Smooth muscle cell (in vitro differentiated cells): ENCODE measurements around the gene RAB11B. TPM values are rescaled to one million over a fixed set of nuclear protein-coding genes. Genes with fewer than 3 reads are reported as not detected.
A peak's percentile ranks its signal among the peaks of the same experiment; 100 is the strongest.
"Not testable (repeated sequence)": the region's sequence is repeated elsewhere in the genome, so short reads cannot be mapped to it uniquely, and the experiment has no call there.

ENCODE experiments used
- DNase-seq: peaks from one replicate; lab custom pipeline; 2025; ENCODE audit not compliant: unreplicated experiment; lab: John Stamatoyannopoulos, UW
- H2AFZ ChIP-seq: fragments of 200-600 bp; sonication (generic); 2 replicates; pipeline ENCODE4 v1.6.0; 2016; ENCODE audit warnings: antibody characterized with exemption, low read depth, mild to moderate bottlenecking
- H3F3A ChIP-seq: fragments of 200-600 bp; sonication (generic); 2 replicates; pipeline ENCODE4 v1.6.0; 2017; ENCODE audit warnings: antibody characterized with exemption, low read depth
- H3K27ac ChIP-seq: fragments of 200-600 bp; sonication (generic); 2 replicates; pipeline ENCODE4 v1.5.1; 2016; ENCODE audit warnings: low read depth, mild to moderate bottlenecking
- H3K27me3 ChIP-seq: fragments of 200-600 bp; sonication (generic); 2 replicates; pipeline ENCODE4 v1.6.1; 2016; ENCODE audit warnings: low read depth, mild to moderate bottlenecking
- H3K36me3 ChIP-seq: fragments of 200-600 bp; sonication (generic); 2 replicates; pipeline ENCODE4 v1.5.1; 2016; ENCODE audit warnings: low read depth
- H3K4me1 ChIP-seq: fragments of 200-600 bp; sonication (generic); 2 replicates; pipeline ENCODE4 v1.5.1; 2016; ENCODE audit warnings: low read depth
- H3K4me2 ChIP-seq: fragments of 200-600 bp; sonication (generic); 2 replicates; pipeline ENCODE4 v1.6.0; 2016; ENCODE audit warnings: mild to moderate bottlenecking
- H3K4me3 ChIP-seq: fragments of 200-600 bp; sonication (generic); 2 replicates; pipeline ENCODE4 v1.5.1; 2016; ENCODE audit warnings: mild to moderate bottlenecking
- H3K79me2 ChIP-seq: fragments of 200-600 bp; sonication (generic); 2 replicates; pipeline ENCODE4 v1.6.0; 2016; ENCODE audit warnings: low read depth, mild to moderate bottlenecking
- H3K9ac ChIP-seq: fragments of 200-600 bp; sonication (generic); 2 replicates; pipeline ENCODE4 v1.6.0; 2016; ENCODE audit warnings: low read depth
- H3K9me3 ChIP-seq: fragments of 200-600 bp; sonication (generic); replicated peaks from 2 replicates; pipeline ENCODE4 v1.5.1; 2016; ENCODE audit warnings: low read depth
- H4K20me1 ChIP-seq: fragments of 200-600 bp; sonication (generic); 2 replicates; pipeline ENCODE4 v1.6.0; 2016; ENCODE audit warnings: low read depth
- WGBS: methylation state at CpG from one replicate; pipeline ENCODE4 v1.1.7; 2016; ENCODE audit warnings: low lambda C conversion rate; 5-methylcytosine and 5-hydroxymethylcytosine counted together
- polyA plus RNA-seq: library from polyadenylated mRNA; unstranded; fragments of >200 nt; fragmentation: Nextera tagmentation; extraction: Ambion mirVana; gene quantifications from 2 replicates; pipeline ENCODE4 v1.2.1, GENCODE V29; 2016
- total RNA-seq: library from RNA; depleted of rRNA; stranded (reverse); fragments of >200 nt; gene quantifications from 2 replicates; pipeline ENCODE4 v1.2.3, GENCODE V29; 2014
- TF ChIP-seq, protein P1 (sequence below): fragments of 200-600 bp; sonication (generic); IDR thresholded peaks from 2 replicates; pipeline ENCODE4 v1.5.1; 2017; ENCODE audit warnings: borderline replicate concordance, mild to moderate bottlenecking, antibody characterized with exemption; ENCODE audit not compliant: insufficient read depth, poor library complexity, severe bottlenecking

The RAB11B gene
- total and polyA plus RNA-seq, 2 experiments from 2014 or later, result 28.9 to 148 TPM

DNA sequence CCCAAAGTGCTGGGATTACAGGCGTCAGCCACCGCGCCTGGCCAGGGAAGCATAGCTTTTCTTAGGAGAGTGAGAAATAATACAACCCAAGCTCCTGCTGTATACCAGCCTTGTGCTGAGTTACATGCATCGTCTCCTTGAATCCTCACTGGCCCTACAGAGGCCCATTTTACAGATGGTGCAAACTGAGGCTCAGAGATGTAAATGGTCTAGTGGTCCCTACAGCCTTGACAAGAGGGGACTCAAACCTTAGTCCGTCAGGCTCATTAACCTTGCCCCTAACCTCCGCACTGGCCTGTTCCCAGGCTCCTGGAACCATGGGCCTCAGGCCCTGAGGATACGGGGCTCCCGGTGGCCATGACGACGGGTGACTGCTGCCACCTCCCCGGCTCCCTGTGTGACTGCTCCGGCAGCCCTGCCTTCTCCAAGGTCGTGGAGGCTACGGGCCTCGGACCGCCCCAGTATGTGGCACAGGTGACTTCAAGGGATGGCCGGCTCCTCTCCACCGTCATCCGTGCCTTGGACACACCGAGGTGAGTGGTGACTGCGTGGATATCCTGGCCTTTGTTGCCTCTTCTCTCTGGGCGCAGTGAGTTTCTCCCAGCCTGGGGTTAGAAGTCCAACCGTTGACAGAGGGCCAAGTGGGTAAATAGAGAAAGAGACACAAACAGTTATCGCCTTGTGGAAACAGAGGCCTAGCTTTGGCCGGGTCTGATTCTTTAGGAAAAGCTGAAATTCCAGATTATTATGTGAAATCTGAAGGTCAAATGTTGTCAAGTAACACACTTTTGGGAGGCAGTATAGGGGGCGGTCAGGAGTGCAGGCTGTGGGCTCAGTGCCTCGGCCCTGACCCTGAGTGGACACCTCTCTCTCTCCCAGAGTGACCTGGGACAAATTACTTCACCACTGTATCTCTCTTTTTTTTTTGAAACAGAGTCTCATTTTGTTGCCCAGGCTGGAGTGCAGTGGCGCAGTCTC lies 31.6 kb downstream of the RAB11B start:
- no peaks in the 10 kb centered on the region for H3K79me2 ChIP-seq
- 95% methylated on average over 28 of the region's 28 CpGs for WGBS
- no peaks in the 10 kb centered on the region for H3K36me3 ChIP-seq
- DNase-seq, result no peak
- H3K9ac ChIP-seq, result no peak overlapping the region
- H2AFZ ChIP-seq, result no peak overlapping the region
- H3K4me3 ChIP-seq, result no peak overlapping the region
- peaks cover 24% of the 10 kb centered on the region for H3F3A ChIP-seq
- no peaks in the 10 kb centered on the region for H3K9me3 ChIP-seq
- H3K4me2 ChIP-seq, result no peak overlapping the region
- H4K20me1 ChIP-seq, result no peaks in the 10 kb centered on the region
- H3K4me1 ChIP-seq, result no peaks in the 10 kb centered on the region
- TF ChIP-seq, protein P1, sequence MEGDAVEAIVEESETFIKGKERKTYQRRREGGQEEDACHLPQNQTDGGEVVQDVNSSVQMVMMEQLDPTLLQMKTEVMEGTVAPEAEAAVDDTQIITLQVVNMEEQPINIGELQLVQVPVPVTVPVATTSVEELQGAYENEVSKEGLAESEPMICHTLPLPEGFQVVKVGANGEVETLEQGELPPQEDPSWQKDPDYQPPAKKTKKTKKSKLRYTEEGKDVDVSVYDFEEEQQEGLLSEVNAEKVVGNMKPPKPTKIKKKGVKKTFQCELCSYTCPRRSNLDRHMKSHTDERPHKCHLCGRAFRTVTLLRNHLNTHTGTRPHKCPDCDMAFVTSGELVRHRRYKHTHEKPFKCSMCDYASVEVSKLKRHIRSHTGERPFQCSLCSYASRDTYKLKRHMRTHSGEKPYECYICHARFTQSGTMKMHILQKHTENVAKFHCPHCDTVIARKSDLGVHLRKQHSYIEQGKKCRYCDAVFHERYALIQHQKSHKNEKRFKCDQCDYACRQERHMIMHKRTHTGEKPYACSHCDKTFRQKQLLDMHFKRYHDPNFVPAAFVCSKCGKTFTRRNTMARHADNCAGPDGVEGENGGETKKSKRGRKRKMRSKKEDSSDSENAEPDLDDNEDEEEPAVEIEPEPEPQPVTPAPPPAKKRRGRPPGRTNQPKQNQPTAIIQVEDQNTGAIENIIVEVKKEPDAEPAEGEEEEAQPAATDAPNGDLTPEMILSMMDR, result no peak
- H3K27me3 ChIP-seq, result no peaks in the 10 kb centered on the region
- H3K27ac ChIP-seq, result no peak overlapping the region

GRCh38 chr19:8423817-8424223 lies 33.7 kb downstream of the RAB11B start:
- 23% methylated on average over 9 of the region's 9 CpGs for WGBS
- H4K20me1 ChIP-seq, result no peaks in the 10 kb centered on the region
- H2AFZ ChIP-seq, result no peak overlapping the region
- no peak overlapping the region for H3K4me3 ChIP-seq
- peak overlapping the region; percentile 71 for H3K4me2 ChIP-seq
- H3K36me3 ChIP-seq, result no peaks in the 10 kb centered on the region
- no peaks in the 10 kb centered on the region for H3K79me2 ChIP-seq
- H3K4me1 ChIP-seq, result no peaks in the 10 kb centered on the region
- DNase-seq, result peak; percentile 57
- H3K9me3 ChIP-seq, result no peaks in the 10 kb centered on the region
- H3K27ac ChIP-seq, result peak overlapping the region; percentile 96
- H3K27me3 ChIP-seq, result no peaks in the 10 kb centered on the region
- peak overlapping the region; percentile 60 for H3K9ac ChIP-seq
- peaks cover 19% of the 10 kb centered on the region for H3F3A ChIP-seq
- TF ChIP-seq, protein P1, result no peak

DNA sequence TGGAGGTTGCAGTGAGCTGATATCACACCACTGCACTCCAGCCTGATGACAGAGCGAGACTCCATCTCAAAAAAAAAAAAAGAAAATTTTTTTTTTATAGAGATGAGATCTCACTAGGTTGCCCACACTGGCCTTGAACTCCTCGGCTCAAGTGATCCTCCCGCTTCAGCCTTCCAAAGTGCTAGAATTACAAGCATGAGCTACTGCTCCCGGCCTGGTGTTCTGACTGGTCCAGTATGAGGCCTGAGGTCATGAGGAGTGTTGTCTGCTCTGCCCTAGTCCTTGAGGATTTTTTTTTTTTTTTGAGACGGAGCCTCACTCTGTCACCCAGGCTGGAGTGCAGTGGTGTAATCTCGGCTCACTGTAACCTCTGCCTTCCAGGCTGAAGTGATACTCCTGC lies 35.2 kb downstream of the RAB11B start:
- not testable (repeated sequence) for H3K9ac ChIP-seq, H3K79me2 ChIP-seq
- 74% methylated on average over 6 of the region's 6 CpGs for WGBS

DNA sequence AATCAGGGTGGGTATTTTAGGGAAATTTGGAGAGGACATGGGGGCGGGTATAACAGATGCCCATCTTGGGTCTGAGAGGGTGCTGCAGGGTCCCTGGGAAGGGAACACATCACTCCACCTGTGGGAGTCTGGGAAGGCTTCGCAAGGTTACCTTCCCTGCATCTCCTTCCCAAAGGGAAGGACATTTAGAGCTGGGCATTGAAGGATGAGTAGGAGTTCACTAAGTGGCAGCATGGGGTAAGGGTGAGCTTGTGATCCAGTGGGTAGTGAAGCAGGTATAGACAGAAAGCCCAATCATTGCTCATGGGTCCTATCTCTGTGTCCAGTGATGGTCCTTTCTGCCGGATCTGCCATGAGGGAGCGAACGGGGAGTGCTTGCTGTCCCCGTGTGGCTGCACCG lies 36.1 kb downstream of the RAB11B start:
- WGBS, result 97% methylated on average over 7 of the region's 7 CpGs
- H3K4me1 ChIP-seq, result no peaks in the 10 kb centered on the region
- DNase-seq, result no peak

More for the DNA sequence above, 35.2 kb downstream of the RAB11B start:
- not testable (repeated sequence) for H3K27me3 ChIP-seq, H3K4me1 ChIP-seq, H3K27ac ChIP-seq, H4K20me1 ChIP-seq, H2AFZ ChIP-seq, H3K36me3 ChIP-seq, DNase-seq, H3K4me3 ChIP-seq, H3K4me2 ChIP-seq, H3K9me3 ChIP-seq
- peaks cover 19% of the 10 kb centered on the region for H3F3A ChIP-seq

More for the DNA sequence above, 36.1 kb downstream of the RAB11B start:
- H3K4me2 ChIP-seq, result no peak overlapping the region
- H3F3A ChIP-seq, result peaks cover 19% of the 10 kb centered on the region
- no peaks in the 10 kb centered on the region for H3K27me3 ChIP-seq
- H3K36me3 ChIP-seq, result no peaks in the 10 kb centered on the region
- TF ChIP-seq, protein P1, result no peak
- no peak overlapping the region for H3K4me3 ChIP-seq
- no peak overlapping the region for H3K27ac ChIP-seq
- H3K79me2 ChIP-seq, result no peaks in the 10 kb centered on the region
- H4K20me1 ChIP-seq, result no peaks in the 10 kb centered on the region
- H3K9ac ChIP-seq, result no peak overlapping the region
- no peak overlapping the region for H2AFZ ChIP-seq
- H3K9me3 ChIP-seq, result no peaks in the 10 kb centered on the region
